Activated naive CD8-positive, alpha-beta T cell treated with anti-CD3 and anti-CD28 coated beads, Interleukin-2, amount 50 U/mL, for 24 hours (primary cell): ENCODE data around the gene ZNF254.
A peak's percentile ranks its signal among the peaks of the same experiment; 100 is the strongest.
"Not testable (repeated sequence)": the region's sequence is repeated elsewhere in the genome, so short reads cannot be mapped to it uniquely, and the experiment has no call there.

Experiments
- ATAC-seq: fragments of 150-1000 bp; cut with Tn5 transposase; one replicate; pipeline ENCODE4 v1.10.0; 2021
- DNase-seq: peaks from one replicate; pipeline ENCODE4 v3.0.0; 2021
- H3K27ac Mint-ChIP-seq: one replicate; pipeline ENCODE4 v1.8.0; 2021; ENCODE audit warnings: mild to moderate bottlenecking, mixed read lengths
- H3K27me3 Mint-ChIP-seq: one replicate; pipeline ENCODE4 v1.8.0; 2021; ENCODE audit warnings: mixed read lengths
- H3K36me3 Mint-ChIP-seq: one replicate; pipeline ENCODE4 v1.8.0; 2021; ENCODE audit warnings: low read depth, mixed read lengths
- H3K4me1 Mint-ChIP-seq: one replicate; pipeline ENCODE4 v1.8.0; 2021; ENCODE audit warnings: mixed read lengths
- H3K4me3 Mint-ChIP-seq: one replicate; pipeline ENCODE4 v1.8.0; 2021; ENCODE audit warnings: mild to moderate bottlenecking, moderate library complexity, mixed read lengths
- H3K9me3 Mint-ChIP-seq: one replicate; pipeline ENCODE4 v1.8.0; 2021; ENCODE audit warnings: mixed read lengths

The ZNF254 gene

DNA sequence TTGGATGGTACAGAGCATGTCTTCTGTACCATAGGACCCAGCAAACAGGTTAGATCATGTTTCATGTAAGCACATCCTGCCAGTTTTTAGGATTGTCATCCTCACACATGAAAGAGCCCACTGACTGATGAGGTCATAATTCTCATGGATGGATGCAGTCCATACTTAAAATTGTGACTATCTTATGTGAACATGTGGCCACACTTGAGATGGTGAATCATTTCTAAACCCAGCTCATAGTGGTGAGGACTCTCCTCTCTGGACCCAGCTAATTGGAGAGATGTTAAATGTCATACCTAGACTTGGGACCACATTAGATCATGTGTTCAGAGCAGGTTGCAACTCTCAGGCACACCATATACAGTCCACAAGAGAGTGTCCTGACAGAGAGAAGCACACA is 24.8 kb upstream of the ZNF254 start:
- Mint-ChIP-seq H3K4me1 (peaks cover 22% of the 10 kb centered on the region), H3K27ac (peak overlapping the region; percentile 57), H3K36me3 (peaks cover 38% of the 10 kb centered on the region), H3K9me3 (no peaks in the 10 kb centered on the region), H3K4me3 (no peak overlapping the region), H3K27me3 (no peaks in the 10 kb centered on the region)
- DNase-seq = no peak
- ATAC-seq = peak; percentile 62

DNA sequence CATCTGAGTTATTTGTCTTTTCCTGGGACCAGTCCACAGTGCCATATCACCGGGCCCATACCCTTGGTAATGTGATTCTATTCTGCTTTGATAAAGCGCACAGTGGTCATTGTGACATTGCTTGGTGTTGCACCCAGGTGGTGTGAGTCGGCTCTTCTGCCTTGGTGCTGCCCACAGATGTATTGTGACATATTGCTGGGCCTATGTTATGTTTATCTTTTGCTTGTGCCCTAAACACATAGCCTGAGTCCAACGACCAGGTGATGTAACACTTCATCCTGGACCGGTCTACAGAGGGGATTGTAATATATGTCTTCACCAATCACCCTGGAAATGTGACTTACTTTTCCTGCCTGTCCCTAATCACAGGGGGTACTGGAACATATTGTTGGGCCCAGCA is 23.7 kb upstream of the ZNF254 start:
- Mint-ChIP-seq H3K4me3 (no peak overlapping the region), H3K27me3 (no peaks in the 10 kb centered on the region), H3K4me1 (peaks cover 22% of the 10 kb centered on the region), H3K36me3 (peaks cover 39% of the 10 kb centered on the region), H3K9me3 (no peaks in the 10 kb centered on the region), H3K27ac (no peak overlapping the region)
- DNase-seq (no peak), ATAC-seq (no peak)

DNA sequence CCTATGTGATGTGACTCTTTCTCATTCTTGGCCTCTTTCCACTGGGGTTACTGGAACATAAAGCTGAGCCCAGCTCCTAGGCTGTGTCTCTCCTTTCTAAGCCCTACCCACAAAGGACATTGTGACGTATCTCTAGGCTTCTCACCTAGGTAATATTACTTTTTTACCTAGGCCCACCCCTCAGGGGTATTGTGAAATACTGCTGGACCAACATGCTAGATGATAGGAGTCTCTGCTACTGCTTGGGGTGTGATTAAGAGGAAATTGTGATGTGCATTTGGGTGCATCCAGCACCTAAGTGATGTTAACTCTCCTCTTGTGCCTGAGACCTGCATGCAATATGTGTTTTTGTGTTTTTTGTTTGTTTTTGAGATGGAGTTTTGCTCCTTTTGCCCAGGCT is 22.8 kb upstream of the ZNF254 start:
- Mint-ChIP-seq H3K36me3 (peaks cover 39% of the 10 kb centered on the region), H3K9me3 (no peaks in the 10 kb centered on the region), H3K4me3 (no peak overlapping the region), H3K27ac (no peak overlapping the region), H3K27me3 (no peaks in the 10 kb centered on the region), H3K4me1 (peaks cover 22% of the 10 kb centered on the region)
- ATAC-seq (no peak), DNase-seq (no peak)

GRCh38 chr19:24065243-24065642 is 21.7 kb upstream of the ZNF254 start:
- Mint-ChIP-seq H3K4me1 (peaks cover 22% of the 10 kb centered on the region), H3K27me3 (no peaks in the 10 kb centered on the region), H3K4me3 (no peak overlapping the region), H3K36me3 (peaks cover 34% of the 10 kb centered on the region), H3K9me3 (no peaks in the 10 kb centered on the region), H3K27ac (no peak overlapping the region)
- DNase-seq (no peak), ATAC-seq (no peak)

GRCh38 chr19:24065865-24066604 is 21.0 kb upstream of the ZNF254 start:
- no peak overlapping the region for H3K27ac Mint-ChIP-seq
- no peak overlapping the region for H3K4me3 Mint-ChIP-seq
- ATAC-seq = no peak

DNA sequence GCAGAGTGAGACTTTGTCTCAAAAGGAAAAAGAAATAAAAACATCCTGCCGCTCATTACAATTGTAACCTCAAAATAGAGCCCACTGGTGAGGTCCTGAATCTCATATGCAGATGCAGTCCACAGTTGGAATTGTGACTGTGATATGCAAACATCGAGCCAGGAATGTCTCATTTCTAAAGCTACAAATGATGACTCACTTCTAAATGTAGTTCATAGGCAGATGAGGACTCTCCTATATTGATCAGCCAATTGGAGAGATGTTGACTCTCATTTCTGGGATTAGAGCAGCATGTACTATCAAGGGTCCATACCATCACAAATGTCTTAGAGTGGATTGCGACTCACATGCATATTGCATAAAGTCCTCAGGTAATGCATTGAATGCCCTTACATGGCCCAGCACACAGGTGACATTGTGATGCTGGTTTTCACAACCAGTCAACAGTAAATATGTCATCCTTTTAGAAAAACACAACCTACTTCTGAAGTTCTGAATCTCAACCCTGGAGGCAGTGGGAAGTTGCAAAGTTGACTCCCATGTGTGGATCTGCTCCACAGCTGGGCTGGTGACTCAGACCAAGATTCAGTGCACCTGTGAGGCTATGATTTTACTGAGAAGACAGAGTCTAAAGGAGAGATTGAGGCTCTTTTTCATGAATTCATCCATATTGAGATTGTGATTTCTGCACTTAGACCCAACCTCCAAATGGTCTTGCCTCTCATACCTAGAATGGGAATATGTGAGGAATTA is 16.9 kb upstream of the ZNF254 start:
- Mint-ChIP-seq H3K27me3 (no peaks in the 10 kb centered on the region), H3K27ac (no peak overlapping the region), H3K36me3 (peaks cover 53% of the 10 kb centered on the region)

More at GRCh38 chr19:24065865-24066604, 21.0 kb upstream of the ZNF254 start:
- Mint-ChIP-seq H3K36me3 (peaks cover 27% of the 10 kb centered on the region), H3K27me3 (no peaks in the 10 kb centered on the region), H3K4me1 (peaks cover 14% of the 10 kb centered on the region), H3K9me3 (no peaks in the 10 kb centered on the region)
- no peak for DNase-seq

GRCh38 chr19:24071078-24071477 is 15.9 kb upstream of the ZNF254 start:
- Mint-ChIP-seq H3K9me3 (peaks cover 25% of the 10 kb centered on the region), H3K27ac (no peak overlapping the region), H3K36me3 (peaks cover 58% of the 10 kb centered on the region), H3K4me3 (no peak overlapping the region), H3K4me1 (peaks cover 10% of the 10 kb centered on the region), H3K27me3 (no peaks in the 10 kb centered on the region)
- ATAC-seq (no peak), DNase-seq (no peak)

More for the DNA sequence above, 16.9 kb upstream of the ZNF254 start:
- Mint-ChIP-seq H3K4me1 (peaks cover 10% of the 10 kb centered on the region), H3K4me3 (no peak overlapping the region), H3K9me3 (peaks cover 15% of the 10 kb centered on the region)
- DNase-seq = no peak
- ATAC-seq = no peak

- peaks cover 26% of the 10 kb centered on the region for H3K9me3 Mint-ChIP-seq
- DNase-seq (no peak), ATAC-seq (peak; percentile 21)
- no peaks in the 10 kb centered on the region for H3K27me3 Mint-ChIP-seq
- H3K4me3 Mint-ChIP-seq = no peak overlapping the region
- H3K4me1 Mint-ChIP-seq = peaks cover 10% of the 10 kb centered on the region
- H3K36me3 Mint-ChIP-seq = peaks cover 49% of the 10 kb centered on the region
- H3K27ac Mint-ChIP-seq = peak overlapping the region; percentile 14
These were observed 14.3 kb upstream of the ZNF254 start for GRCh38 chr19:24072720-24073119.

GRCh38 chr19:24073807-24074206 is 13.2 kb upstream of the ZNF254 start:
- H3K36me3 Mint-ChIP-seq = peaks cover 43% of the 10 kb centered on the region
- peaks cover 10% of the 10 kb centered on the region for H3K4me1 Mint-ChIP-seq
- no peaks in the 10 kb centered on the region for H3K27me3 Mint-ChIP-seq
- peaks cover 26% of the 10 kb centered on the region for H3K9me3 Mint-ChIP-seq
- H3K4me3 Mint-ChIP-seq = no peak overlapping the region
- DNase-seq (no peak), ATAC-seq (no peak)
- no peak overlapping the region for H3K27ac Mint-ChIP-seq

DNA sequence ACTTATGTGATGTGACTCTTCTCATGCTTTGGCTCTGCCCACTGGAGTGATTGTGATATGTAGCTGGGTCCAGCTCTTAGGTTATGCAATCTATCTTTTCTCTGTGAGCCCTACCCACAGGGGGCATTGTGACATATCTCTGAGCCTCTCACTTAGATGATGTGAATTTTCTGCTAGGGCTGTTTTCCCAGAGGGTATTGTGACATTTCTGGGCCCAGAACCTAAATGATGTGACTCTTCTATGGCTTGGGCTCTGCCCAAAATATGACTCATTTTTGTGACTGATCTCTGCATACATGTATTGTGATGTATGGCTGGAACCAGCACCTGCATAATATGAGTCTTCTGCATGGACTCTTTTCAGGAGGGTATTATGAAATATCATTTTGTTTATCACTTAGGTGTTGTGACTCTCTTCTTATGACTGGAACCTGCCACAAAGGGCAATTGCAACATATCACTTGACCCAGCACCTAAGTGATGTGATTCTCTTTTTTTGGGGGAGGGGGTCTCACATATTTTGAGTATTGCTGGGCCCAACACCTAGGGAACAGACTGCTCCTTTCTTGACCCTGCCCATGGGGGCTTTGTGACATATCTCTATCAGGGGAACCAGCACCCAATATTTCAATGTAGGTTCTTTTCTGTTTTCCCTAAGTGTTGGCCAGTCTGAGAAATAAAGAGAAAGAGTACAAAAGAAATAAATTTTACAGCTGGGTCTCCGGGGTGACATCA is 12.1 kb upstream of the ZNF254 start:
- peaks cover 10% of the 10 kb centered on the region for H3K4me1 Mint-ChIP-seq
- DNase-seq (no peak), ATAC-seq (peak; percentile 64)
- no peaks in the 10 kb centered on the region for H3K27me3 Mint-ChIP-seq
- H3K4me3 Mint-ChIP-seq = no peak overlapping the region
- peaks cover 46% of the 10 kb centered on the region for H3K36me3 Mint-ChIP-seq
- H3K9me3 Mint-ChIP-seq = peaks cover 26% of the 10 kb centered on the region
- no peak overlapping the region for H3K27ac Mint-ChIP-seq

GRCh38 chr19:24075530-24075929 is 11.5 kb upstream of the ZNF254 start:
- H3K27ac Mint-ChIP-seq, ATAC-seq, H3K27me3 Mint-ChIP-seq, H3K4me3 Mint-ChIP-seq, DNase-seq: not testable (repeated sequence)
- Mint-ChIP-seq H3K4me1 (peaks cover 10% of the 10 kb centered on the region), H3K9me3 (peaks cover 26% of the 10 kb centered on the region), H3K36me3 (peaks cover 47% of the 10 kb centered on the region)

DNA sequence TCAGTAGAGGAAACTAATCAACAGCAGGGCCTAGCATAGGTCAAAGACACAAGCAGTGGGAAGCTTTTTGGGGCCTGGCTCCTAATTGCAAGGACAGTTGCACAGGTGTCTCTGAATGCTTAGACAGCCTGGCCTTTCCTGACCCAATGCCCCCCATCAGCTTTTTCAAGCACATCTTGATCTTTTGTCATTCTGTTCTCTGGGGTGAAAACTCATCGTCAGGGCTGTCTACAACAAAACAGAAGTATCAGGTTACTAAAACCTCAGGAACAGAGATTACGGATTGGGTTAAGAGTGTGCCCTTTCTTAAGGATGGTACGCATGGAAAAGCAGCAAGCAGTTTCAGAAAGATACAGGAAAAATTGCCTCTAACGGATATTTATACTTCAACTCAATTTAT is 8.3 kb upstream of the ZNF254 start:
- no peaks in the 10 kb centered on the region for H3K27me3 Mint-ChIP-seq
- peaks cover 19% of the 10 kb centered on the region for H3K9me3 Mint-ChIP-seq
- H3K27ac Mint-ChIP-seq = no peak overlapping the region
- peaks cover 7% of the 10 kb centered on the region for H3K4me1 Mint-ChIP-seq
- peaks cover 35% of the 10 kb centered on the region for H3K36me3 Mint-ChIP-seq
- H3K4me3 Mint-ChIP-seq = no peak overlapping the region
- DNase-seq (no peak), ATAC-seq (no peak)

GRCh38 chr19:24081056-24081455 is 5.9 kb upstream of the ZNF254 start:
- Mint-ChIP-seq H3K27ac (no peak overlapping the region), H3K4me1 (no peaks in the 10 kb centered on the region), H3K36me3 (peaks cover 13% of the 10 kb centered on the region), H3K9me3 (peaks cover under 1% of the 10 kb centered on the region), H3K4me3 (no peak overlapping the region), H3K27me3 (no peaks in the 10 kb centered on the region)
- DNase-seq (no peak), ATAC-seq (no peak)

DNA sequence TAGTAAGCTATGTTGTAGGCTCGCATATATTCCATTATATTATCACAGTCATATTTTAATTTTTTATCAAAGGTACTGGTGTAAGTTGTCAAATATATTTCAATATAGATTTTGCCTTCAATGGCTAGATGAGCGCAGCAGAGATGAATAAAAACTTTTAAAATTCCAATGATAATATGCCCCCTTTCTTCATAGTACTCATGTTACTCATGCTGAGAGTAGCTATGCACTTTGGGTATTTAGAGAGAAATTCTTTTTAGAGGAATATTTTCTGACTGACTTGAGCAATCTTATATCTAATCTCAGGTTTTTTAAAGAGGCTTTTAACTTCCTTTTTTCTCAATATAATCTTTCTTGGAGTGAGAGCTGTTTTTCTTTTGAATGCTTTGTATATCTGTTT is 11.4 kb downstream of the ZNF254 start:
- Mint-ChIP-seq H3K36me3 (peaks cover 78% of the 10 kb centered on the region), H3K4me3 (no peak overlapping the region), H3K4me1 (peaks cover 28% of the 10 kb centered on the region), H3K27me3 (no peaks in the 10 kb centered on the region), H3K27ac (no peak overlapping the region), H3K9me3 (peaks cover 26% of the 10 kb centered on the region)
- ATAC-seq = no peak
- no peak for DNase-seq

- ATAC-seq (peak; percentile 40), DNase-seq (no peak)
- no peak overlapping the region for H3K4me3 Mint-ChIP-seq
- peaks cover 25% of the 10 kb centered on the region for H3K4me1 Mint-ChIP-seq
- H3K27me3 Mint-ChIP-seq = no peaks in the 10 kb centered on the region
- H3K9me3 Mint-ChIP-seq = peaks cover 31% of the 10 kb centered on the region
- H3K36me3 Mint-ChIP-seq = peaks cover 84% of the 10 kb centered on the region
- no peak overlapping the region for H3K27ac Mint-ChIP-seq
These were observed 12.8 kb downstream of the ZNF254 start for GRCh38 chr19:24099829-24100228.
